Measurements from ENCODE around the gene ETV3.
"Not testable (repeated sequence)": the region's sequence is repeated elsewhere in the genome, so short reads cannot be mapped to it uniquely, and the experiment has no call there.

Gene ETV3

GRCh38 chr1:157112186-157112867 is 25.9 kb downstream of the ETV3 start:
- no peak for DNase-seq (ENCODE audit: low read depth in 2 of 2)

GRCh38 chr1:157111396-157112165 is 26.6 kb downstream of the ETV3 start:
- no peak for DNase-seq (ENCODE audit: low read depth in 2 of 2)

GRCh38 chr1:157110686-157111085 is 27.5 kb downstream of the ETV3 start:
- DNase-seq (ENCODE audit: low read depth in 2 of 2): no peak

DNA sequence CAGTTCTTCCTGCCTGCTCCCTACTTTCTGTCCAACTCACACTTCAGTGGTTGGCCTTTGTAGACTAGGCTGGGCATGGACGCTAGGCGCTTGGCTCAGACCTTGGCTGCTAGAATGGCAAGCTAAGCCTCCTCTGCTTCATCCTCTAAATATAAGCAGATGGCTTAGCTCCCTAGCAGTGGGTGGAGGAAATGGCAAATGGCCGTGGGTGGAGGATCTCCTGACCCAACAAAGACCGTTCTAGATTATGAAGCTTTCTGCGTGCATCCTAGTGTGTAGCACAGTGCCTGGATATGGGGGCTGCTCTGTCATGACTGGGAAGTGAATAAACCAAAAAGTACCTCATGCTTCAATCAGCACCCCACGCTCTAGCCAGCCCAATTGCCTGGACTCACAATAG is 28.2 kb downstream of the ETV3 start:
- DNase-seq (ENCODE audit: low read depth in 2 of 2): no peak

- no peak for DNase-seq (ENCODE audit: low read depth in 2 of 2)
These were observed 29.7 kb downstream of the ETV3 start for GRCh38 chr1:157108448-157108847.

GRCh38 chr1:157107702-157108101 is 30.5 kb downstream of the ETV3 start:
- DNase-seq (ENCODE audit: low read depth in 2 of 2): no peak

- DNase-seq (ENCODE audit: low read depth in 2 of 2): no peak
These were observed 31.4 kb downstream of the ETV3 start for GRCh38 chr1:157106813-157107189.

- no peak for DNase-seq (ENCODE audit: low read depth in 2 of 2)
These were observed 32.0 kb downstream of the ETV3 start for GRCh38 chr1:157105988-157106812.

- no peak for DNase-seq (ENCODE audit: low read depth in 2 of 2)
These were observed 32.8 kb downstream of the ETV3 start for GRCh38 chr1:157105298-157105987.

DNA sequence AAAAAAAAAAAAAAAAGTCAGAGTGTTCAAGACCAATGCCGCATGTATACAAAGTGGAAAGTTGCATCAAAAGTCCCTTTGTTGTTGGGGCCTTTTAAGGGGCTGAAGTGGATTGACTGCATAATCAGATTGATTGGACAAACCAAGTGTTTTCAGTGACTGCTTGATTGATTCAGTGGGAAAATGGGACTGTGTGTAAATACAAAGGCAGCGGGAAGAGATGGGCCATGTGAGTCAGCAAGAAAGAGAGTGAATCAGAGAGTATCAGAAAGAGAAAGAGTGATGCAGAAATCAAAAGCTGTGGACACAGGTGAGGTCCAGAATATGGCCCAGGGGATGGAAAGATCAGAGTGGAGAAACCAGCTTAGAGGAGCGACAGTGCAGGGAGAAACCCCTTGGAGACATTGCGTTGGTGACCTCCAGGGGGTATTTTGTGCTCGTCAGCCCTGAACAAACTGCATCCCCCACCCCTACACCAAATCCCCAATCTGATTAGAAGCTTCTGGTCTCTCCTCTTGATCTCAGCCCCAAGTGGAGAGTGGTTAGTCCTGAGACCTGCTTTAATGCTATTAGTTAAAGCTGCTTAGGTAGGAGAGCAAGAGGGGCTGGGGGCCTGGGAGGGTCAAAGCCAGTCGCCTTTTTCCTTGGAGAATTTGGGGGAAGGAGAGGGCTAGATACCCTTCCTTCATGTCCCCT is 33.4 kb downstream of the ETV3 start:
- no peak for DNase-seq (ENCODE audit: low read depth in 2 of 2)

GRCh38 chr1:157103268-157103667 is 34.9 kb downstream of the ETV3 start:
- no peak for DNase-seq (ENCODE audit: low read depth in 2 of 2)

- no peak for DNase-seq (ENCODE audit: low read depth in 2 of 2)
These were observed 37.0 kb downstream of the ETV3 start for GRCh38 chr1:157101149-157101548.

- no peak for DNase-seq (ENCODE audit: low read depth in 2 of 2)
These were observed 38.6 kb downstream of the ETV3 start, which contains the start of gene ETV3L for GRCh38 chr1:157099633-157100009. ETV3L (minus strand) TSS chr1:157099808; CDS start chr1:157099523, 285 bp downstream.

GRCh38 chr1:157098987-157099632 is 39.1 kb downstream of the ETV3 start:
- DNase-seq (ENCODE audit: low read depth in 2 of 2): not testable (repeated sequence)

GRCh38 chr1:157098519-157098918 is 39.7 kb downstream of the ETV3 start:
- no peak for DNase-seq (ENCODE audit: low read depth in 2 of 2)

GRCh38 chr1:157097692-157098091 is 40.5 kb downstream of the ETV3 start:
- no peak for DNase-seq (ENCODE audit: low read depth in 2 of 2)

GRCh38 chr1:157096881-157097280 is 41.3 kb downstream of the ETV3 start:
- DNase-seq (ENCODE audit: low read depth in 2 of 2): no peak

- no peak for DNase-seq (ENCODE audit: low read depth in 2 of 2)
These were observed 42.6 kb downstream of the ETV3 start for GRCh38 chr1:157095551-157095950.

DNA sequence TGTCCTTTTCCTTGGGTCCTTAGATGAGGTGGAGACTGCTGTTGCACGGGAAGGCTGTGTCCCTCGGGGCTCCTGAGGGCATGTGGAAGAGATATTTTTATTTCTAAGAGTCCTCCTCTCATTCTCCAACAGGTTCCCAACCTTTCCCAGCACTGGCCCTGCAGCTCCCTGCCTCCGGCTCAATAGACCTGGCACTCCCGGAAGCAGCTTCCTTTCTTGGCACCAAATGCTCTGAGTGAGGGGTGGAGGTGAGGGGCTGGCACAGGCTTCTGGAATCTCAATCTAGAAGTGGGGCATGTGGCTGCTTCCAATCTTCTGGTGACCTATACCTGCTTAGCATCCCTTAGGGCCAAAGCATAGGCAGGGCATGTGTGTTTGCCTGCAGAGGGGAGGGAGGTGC is 43.1 kb downstream of the ETV3 start:
- no peak for DNase-seq (ENCODE audit: low read depth in 2 of 2)

GRCh38 chr1:157092831-157093230 is 45.4 kb downstream of the ETV3 start:
- DNase-seq (ENCODE audit: low read depth in 2 of 2): no peak
